Skeletal muscle cell (primary cell): ENCODE results near the gene P4HB.

Source experiments
- DNase-seq: peaks from one replicate; pipeline ENCODE4 v3.0.0-alpha.2; 2010; ENCODE audit warnings: low read depth
- H3K4me3 ChIP-seq: 2 replicates; pipeline ENCODE4 v1.5.1; 2011; ENCODE audit warnings: low read depth, mild to moderate bottlenecking, control low read depth, low read length, moderate library complexity

The P4HB gene

DNA sequence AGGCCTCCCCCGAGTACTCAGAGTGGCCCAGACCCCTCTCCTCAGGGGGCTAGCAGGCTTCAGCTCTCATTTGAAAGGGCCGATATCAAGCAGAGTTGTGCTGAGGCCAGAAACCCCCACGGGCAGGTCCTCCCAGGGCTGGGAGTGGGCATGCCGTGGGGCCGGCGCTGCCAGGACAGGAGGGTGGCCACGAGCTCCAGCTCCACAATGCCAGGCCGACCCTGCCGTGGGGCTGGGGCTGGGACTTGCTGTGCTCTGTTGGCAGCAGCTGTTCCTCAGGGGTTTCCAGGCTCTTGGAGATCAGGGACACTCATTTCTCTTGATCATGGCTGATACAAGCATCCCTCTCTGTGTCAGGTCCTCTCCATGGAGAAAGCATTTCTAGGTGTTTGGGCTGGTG lies 38.5 kb upstream of the P4HB start:
- no peak overlapping the region for H3K4me3 ChIP-seq
- no peak for DNase-seq

DNA sequence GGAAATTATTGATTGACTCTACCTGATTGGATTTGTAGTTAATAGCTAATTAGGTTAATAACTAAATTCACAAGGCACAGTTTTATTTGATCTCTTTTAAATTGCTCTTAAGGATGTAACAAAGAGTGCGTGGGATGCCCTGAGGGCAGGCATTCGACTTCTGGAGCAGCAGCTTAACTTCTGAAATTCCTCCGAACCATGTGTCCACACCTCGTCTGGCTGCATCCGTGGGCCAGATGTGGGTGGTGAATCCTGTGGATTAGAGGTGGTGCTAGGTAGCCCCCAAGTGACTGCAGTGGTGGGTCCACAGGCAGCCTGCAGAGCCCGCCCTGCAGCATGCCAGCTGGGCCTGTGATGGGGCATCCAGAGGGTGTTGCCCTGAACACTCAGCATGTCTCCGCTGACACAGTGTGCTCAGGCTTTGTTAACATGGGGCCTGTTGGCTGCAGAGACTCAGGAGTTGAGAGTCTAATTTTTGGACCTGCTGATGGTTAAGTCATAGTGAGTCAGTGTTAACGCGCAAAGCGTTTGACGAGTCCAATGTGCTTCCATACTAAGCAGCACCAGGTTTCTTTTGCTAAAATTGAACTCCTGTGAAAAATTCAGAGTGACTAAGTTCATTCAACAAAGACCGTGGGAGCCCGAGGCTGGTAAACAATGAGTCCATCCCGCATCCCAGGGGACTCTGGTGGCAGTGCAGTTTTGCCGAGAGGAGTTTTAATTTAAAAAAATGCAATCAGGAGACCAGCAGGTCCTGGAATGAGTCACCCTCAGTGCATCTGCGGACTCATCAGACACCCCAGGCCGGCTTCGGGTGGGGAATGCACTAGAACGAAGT lies 37.9 kb upstream of the P4HB start:
- peak; percentile 63 for DNase-seq
- no peak overlapping the region for H3K4me3 ChIP-seq

DNA sequence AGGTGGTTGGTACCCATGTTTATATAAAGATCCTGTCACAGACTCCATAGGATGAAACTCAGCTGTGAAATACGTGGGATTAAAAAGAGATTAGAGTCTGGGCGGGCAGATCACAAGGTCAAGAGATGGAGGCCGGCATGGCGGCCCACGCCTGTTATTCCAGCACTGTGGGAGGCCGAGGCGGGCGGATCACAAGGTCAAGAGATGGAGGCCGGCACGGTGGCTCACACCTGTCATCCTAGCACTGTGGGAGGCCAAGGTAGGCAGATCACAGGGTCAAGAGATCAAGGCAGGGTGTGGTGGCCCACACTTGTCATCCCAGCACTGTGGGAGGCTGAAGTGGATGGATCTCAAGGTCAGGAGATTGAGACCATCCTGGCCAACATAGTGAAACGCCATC lies 35.1 kb upstream of the P4HB start:
- no peak overlapping the region for H3K4me3 ChIP-seq
- DNase-seq: no peak

DNA sequence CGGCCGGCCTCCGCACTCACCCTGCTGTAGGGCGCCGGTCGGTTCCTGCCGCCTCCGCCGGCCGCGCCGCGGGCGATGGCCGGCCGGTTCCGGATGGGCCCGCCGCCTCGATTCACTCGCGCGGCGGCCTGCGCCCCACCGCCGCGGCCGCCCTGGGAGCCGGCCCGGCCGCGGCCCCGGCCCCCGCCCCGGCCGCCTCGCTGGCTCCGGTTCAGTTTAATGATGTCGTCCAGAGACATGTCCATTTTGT lies 30.9 kb upstream of the P4HB start:
- H3K4me3 ChIP-seq: peak overlapping the region; percentile 86
- DNase-seq: no peak

DNA sequence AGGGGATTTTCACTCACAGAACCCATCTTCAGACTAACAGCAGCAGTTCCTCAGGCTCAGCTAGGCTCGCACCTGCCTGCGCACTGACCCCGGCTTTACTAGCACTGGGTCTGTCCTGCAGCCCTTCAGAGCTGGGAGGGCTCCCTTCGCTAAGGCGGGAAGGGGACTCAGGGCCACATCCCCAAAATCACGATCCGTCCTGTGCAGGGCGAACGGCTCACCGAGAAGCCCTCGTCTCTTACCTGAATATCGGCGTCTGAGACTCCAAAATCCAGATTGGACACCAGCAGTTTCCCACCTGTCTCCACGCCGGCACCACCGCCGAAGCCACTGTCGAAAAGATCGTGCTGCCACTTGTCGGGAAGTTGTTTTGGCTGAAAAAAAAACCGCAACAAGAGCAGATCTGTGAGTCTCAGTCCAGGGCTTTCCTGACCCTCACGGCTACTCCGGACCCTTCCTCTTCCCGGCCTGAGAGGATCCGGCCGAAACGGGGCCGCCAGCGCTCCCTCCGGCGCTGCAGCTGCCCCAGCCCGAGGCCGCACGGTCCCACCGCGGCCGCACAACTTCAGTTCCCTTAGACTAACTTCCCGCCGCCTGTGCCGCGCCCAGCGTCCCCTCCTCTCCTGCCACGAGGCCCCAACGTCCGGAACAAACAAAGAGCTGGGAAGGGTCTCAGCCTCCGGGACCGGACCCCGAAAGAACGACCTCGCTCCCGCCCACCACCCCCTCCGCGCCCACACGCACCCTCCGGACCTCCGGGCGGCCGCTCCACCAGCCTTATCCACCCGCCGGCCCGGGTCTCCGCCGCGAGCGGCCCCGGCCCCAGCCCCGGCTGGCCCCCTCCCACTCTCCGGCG lies 30.3 kb upstream of the P4HB start:
- peak overlapping the region; percentile 86 for H3K4me3 ChIP-seq

DNA sequence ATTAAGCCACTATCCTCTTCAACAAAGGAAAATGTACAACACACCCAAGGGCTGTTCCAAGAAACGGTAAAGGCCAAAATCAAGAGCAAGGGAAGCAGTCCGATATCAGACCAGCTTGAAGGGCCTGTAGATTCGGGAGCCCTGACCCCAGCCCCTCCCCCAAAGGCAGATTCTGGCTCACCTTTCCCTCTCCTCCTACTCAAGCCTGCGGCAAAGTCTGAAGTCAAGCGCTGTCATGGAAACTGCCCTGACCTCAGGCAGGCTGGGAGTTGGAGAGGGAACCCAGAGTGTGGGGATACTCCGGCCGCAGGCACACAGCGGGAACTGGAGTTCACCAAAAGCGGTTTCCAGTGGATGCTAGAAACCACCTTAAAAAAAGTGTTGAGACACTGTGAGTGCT lies 29.3 kb upstream of the P4HB start:
- no peak for DNase-seq
- H3K4me3 ChIP-seq: no peak overlapping the region

More for the DNA sequence above, 30.3 kb upstream of the P4HB start:
- no peak for DNase-seq

DNA sequence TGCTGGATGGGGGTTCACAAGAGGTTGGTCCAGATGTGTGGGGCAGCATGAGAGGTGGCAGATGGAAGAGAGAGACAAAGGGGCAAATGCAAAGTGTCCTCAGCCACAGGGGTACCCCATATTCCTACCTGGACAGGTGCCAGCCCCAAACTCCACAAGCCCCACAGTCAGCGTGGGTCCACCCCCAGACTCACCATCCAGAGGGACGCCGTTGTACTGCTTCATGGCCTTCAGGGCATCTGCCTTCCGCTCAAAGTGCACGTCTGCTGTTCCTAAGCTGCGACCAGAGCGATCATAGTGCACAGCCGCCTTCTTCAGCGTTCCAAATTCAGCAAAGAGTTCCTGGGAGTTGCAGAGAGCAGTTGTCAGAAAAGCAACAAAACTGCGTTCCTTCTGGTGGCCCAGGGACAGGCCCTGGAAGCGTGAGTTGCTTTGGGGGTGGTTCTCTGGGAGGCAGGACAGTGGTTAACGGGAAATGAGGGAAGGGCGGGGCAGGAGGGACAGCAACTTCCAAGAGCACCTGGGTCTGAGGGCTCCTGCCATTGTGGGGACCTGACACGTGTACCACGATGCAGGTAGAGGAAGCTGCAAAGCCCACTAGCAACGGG lies 28.8 kb upstream of the P4HB start:
- DNase-seq: no peak
- H3K4me3 ChIP-seq: no peak overlapping the region

DNA sequence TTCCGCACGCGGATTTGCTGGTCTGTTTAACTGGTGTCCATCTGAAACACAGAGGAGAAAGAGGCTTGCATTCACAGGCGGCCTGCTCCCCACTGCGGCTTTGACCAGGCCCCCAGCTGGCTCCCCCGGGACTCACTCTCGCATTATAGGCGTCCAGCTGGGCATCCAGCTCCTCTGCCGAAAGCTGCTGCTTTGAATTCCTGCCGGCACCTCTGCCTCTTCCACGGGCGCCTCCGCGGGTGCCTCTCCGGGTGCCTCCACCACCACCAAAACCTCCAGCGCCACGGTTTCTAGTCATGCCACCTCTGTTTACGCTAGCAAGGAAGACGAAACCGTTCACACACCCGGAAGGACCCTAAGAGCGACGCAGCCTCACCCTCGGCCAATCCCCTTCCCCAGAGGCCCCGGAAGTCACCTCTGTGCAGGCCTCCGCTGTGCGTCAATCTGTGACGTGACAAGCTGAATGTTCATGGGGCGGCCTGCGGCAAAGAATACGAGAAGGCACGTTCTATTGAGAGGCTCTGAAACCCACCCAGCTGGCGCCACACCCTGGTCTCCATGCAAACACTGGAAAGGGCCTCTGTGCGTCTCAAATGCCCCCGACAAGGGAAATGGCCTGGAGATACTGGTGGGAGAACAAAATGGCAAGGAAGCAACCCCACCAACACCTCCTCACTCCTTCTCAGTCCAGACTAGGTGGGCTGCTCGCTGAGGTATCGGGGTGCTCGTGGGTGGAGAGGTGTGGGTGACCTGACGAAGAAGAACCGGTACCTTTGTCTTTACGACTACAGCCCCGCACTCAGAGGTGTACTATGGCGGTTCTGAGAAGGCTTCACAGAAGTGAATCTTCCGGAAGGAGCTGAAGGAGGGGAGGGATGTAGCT lies 28.0 kb upstream of the P4HB start:
- no peak overlapping the region for H3K4me3 ChIP-seq

DNA sequence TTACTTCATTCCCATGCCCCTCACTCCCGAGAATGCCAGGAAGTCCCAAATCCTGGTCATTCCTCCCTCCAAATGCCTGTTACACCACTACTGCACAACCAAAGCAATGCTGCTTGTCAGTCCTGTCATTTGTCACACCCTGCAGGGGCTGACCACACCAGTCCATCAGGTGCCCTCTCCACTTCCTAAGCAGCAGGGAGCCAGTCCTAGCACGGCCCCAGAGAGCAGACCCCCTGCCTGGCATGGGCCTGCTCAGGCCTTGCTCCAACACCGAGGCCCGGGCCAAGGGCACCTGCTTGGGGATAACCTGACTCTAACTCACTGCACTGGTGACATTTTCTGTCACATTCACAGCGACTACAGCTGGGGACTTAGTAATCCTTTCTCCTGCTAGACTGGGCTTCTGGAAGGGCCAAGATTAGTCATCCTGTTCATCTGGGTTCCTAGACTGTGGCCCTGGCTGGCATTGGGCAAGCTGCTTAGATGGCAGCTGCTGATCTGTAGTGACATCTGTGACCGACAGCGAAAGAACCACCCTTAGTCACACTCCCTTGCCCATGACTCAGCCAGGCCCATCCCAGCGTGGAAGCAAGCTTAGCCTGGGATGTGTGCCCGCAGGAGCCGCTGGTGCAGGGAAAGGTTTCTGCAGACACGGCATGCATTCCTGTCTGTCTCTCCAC lies 25.7 kb upstream of the P4HB start:
- no peak overlapping the region for H3K4me3 ChIP-seq
- DNase-seq: no peak

More for the DNA sequence above, 28.0 kb upstream of the P4HB start:
- DNase-seq: no peak

DNA sequence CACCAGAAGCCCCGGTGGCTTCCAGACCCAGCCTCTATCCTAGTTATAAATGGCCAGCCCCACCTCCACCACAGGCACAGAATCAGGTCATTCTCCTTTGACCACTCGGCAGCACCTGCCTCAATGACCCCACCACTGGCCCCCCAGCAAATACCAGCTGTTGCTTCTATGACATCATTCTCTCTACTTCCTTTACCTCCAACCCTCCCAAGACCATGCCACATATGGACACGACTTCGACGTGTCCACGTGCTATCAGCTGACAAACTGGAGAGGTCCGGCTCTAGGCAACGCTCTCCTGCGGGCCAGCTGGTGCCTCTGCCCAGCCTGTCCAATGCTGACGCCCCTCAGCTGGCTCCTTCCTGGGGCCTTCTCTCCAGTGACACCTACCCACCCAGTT lies 25.1 kb upstream of the P4HB start:
- DNase-seq: no peak
- H3K4me3 ChIP-seq: no peak overlapping the region

DNA sequence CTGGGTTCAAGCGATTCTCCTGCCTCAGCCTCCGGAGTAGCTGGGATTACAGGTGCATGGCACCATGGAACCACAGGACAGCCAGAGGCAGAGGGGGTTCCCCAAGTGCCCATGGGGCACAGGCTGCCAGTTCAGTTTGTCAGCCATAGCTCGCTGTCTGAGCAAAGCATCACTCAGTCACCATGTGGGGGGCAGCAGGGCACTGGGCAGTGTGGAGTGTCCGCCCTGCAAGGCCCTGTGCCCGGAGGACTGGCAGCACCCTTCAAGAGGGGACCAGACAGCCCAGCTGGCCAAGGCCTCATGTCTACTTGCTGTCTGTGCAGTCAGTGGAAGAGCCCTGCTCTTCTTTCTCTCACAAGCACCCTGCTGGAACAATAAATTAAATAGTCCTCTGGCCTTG lies 24.6 kb upstream of the P4HB start:
- DNase-seq: no peak

DNA sequence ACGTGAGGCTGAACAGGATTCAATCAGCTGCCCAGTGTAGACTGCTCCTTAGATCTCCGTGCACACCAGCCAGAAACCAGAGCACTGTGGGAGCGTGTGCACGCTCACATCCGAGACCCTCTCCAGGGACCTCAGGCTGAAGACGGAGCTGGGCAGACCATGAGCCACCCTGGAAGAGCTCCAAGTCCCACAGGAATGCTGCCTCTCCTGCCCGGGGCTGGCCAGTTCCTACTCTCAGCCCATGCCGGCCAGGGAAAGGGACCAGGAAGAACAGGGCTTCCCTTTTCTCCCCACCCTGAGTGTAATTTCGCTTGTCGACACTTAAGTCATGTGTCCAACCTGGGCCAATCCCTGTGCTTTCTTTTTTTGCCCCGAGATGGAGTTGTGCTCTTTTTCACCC lies 24.2 kb upstream of the P4HB start:
- DNase-seq: no peak
- no peak overlapping the region for H3K4me3 ChIP-seq

More for the DNA sequence above, 24.6 kb upstream of the P4HB start:
- no peak overlapping the region for H3K4me3 ChIP-seq

DNA sequence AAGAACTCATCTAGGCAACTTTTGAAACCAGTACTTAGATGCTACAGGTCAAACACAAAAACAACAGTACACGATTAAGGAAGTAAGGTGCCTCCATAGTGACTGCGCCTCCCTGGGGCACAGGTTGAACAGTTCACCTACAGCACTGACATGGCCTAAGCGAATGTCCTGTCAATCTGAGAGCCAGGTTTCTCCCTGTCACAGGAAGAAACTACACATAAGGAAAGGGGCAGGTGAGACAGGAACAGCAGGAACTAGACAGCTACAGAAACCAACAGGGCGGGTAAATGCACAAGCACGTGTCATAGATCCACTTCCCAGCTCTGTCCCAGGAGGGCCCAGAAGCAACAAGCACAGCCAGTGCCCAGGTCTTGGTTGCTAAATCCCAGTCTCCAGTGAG lies 18.8 kb upstream of the P4HB start:
- DNase-seq: no peak
- no peak overlapping the region for H3K4me3 ChIP-seq

DNA sequence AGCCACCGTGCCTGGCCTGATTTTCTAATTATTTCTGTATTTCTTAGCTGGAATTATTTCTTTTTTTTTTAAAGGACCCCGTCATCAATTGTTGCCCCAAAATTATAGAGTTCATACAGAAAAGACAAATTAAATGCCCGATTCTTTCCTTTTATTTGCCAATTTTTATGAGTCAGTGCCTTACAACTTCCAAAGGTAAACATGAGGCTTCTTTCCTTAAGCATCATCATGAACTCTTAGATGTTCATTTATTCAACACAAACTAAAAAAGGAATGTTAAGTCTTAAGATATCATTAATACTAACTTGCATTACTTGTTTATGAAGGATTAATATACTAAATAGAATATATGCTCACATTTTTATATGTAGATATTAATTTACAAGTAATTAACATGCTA lies 18.0 kb upstream of the P4HB start:
- no peak overlapping the region for H3K4me3 ChIP-seq
- no peak for DNase-seq

DNA sequence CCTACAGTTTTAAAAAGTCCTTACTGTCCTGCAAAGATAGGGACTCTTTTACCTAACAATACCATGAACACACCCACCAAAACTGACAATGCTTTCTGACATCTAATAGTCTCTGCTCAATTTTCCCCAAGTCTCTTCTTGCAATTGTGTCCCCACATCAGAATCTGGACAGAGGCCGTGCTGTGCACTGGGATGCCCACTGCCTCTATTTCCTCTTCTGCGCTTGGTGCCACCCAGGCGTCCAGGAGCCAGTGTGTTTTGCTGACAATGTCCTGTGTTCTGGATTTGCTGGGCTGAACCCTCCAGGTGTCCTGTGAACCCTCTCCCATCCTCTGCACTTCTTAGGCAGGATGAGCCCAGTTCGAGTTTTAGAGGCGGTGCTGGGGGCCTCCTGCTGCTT lies 17.2 kb upstream of the P4HB start:
- DNase-seq: no peak
- H3K4me3 ChIP-seq: no peak overlapping the region

DNA sequence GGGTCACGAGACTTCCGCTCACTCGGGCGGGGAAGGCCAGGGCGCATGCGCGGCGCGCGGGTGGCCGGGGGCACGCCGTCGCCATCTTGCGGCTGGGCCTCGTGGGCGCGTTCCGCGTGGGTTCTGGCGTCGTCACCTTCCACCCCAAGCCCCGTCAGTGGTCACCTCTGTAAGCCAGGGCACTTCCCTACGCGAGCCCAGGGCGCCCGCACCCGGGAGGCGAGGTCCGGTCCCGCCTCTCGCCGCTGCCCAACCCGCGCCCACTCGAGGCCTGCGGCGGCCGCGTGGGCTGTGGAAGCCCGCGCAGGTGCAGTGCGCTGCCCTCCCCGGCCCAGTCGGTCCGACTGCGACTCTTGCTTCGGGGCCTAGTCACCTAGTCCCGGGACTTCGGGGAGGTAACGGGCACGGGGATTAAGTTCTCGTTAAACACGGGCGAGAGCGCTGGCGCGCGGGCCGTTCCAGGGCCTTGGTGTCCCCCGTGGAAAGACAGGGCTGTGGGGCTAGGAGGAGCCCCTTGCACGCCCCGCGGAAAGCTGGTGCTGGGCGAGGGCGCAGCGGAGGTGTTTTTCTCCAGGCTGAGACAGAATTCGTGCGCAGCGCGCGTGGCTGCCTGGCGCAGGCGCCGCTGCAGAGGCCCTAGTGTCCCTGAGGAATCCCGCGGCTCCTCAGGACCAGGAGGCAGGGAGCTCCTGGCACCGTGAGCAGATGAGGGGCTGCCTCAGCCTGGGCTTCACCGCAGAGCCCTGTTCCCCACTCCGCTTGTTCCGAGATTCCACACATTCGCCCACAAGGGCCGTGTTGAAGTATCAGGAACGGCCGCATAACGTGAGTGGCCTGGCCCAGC lies 11.3 kb upstream of the P4HB start:
- no peak for DNase-seq
- H3K4me3 ChIP-seq: peak overlapping the region; percentile 78

DNA sequence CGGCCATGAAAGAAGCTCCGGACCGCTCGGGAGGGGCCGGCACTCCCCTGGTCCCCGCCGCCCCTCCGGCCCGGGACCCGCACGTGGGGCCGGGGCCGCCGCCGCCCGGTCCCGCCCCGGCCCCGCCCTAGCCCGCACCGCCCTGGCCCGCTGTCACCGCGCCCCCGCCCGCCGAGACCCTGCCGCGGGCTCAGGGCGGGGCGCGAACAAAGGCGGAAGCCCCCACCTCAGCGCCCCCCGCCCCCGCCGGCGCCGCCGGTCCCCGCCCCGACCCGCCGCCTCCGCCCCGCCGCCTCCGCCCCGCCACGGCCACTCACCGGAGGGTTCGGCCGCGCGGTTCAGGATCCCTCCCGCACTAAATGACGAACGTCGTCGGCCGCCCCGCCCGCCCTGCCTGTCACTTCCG lies 10.6 kb upstream of the P4HB start, which contains the start of gene ARHGDIA:
Gene ARHGDIA, minus strand, starts transcription at position 357 of the 406 bp plus-strand sequence. CDS start 1,407 bp downstream, outside the sequence.
- H3K4me3 ChIP-seq: peak within 1 kb of the TSS; percentile 78
- DNase-seq: no peak
